ENCODE results near the gene SLC38A5.

The SLC38A5 gene

DNA sequence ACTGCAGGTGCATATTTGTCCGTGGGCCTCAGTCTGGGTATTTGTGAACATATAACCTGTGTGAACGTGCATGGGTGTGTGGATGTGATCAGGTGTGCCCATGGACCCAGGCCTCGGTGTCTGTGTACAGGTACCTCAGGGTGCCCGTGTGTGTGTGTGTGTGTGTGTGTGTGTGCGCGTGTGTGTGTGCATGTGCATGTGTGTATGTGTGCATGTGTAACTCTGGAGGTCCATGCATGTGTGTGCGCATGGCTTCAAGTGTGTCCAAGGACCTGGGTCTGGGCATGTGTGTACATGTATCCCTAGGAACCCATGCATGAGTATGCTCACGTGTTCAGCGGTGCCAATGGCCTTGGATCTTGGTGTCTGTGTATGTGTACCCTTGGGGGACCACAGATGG is 21.7 kb upstream of the SLC38A5 start:
- no peak for DNase-seq (ENCODE audit: low spot score)

DNA sequence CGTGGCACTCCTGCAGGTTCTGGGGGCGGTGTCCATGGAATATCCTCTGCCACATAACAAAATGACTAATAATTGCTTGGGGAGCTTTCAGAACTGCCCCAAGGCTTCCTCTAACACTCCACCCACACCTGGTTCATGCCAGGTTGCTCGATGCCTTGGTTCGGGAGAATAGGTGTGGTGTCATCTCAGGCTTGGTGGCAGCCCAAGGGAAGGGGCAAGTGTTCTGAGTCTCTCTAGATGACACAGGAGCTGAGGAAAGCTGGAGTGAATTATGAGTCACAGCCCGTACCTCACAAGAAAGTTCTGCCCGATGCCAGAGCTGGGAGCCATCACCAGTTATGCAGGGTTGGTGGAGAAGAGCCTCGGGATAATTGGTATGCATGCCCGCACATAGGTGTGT is 20.6 kb upstream of the SLC38A5 start:
- no peak for DNase-seq (ENCODE audit: low spot score)

DNA sequence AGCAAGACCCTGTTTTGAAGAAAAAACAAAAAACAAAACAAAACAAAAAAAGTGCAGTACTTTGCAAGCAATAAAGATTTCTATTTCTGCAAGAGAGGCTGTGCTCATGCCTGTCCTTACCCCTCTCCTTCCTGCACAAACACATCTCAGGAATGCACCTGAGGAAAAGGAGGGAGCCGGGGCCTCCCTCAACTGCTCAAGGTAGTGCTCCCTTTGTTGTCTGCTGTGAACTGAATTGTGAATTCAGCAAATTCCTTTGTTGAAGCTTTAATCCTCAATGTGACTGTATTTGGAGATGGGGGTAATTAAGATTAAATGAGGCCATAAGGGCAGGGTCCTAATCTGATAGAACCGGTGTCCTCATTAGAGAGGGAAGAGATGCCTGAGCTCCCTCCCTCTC is 19.8 kb upstream of the SLC38A5 start:
- no peak for DNase-seq (ENCODE audit: low spot score)

DNA sequence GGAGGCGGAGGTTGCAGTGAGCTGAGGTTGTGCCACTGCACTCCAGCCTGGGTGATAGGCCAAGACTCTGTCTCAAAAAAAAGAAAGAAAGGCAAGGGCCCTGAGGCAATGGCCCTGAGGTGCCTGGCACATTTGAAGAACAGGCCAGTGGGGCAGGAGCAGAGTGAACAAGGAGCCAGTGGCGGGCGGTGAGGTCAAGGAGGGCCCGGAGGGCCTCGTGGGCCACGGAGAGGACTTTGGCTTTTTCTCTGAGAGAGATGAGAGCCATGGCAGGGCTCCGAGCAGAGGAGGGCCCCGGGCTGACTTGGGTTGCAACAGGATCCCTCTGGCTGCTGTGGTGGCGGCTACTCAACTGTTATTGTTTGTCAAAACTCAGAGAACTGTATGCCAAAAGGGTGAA is 19.2 kb upstream of the SLC38A5 start:
- DNase-seq (ENCODE audit: low spot score) = no peak

DNA sequence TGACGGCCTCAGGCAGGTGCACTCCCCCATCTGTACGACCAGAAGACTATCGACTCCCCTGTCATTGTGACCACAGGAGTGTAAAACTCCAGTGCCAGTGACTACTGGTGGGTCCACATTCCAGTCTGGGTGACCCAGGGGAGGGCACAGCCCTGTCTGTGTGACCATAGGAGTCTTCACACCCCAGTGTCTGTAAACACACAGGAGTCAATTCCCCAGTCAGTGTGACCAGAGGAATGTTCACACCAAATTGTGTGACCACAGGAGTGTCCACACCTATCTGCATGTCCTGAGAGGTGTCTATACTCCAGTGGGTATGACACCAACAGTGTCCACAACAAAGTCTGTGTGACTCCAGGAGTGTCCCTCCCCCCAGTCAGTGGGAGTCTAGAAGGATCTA is 18.0 kb upstream of the SLC38A5 start:
- DNase-seq (ENCODE audit: low spot score) = no peak

DNA sequence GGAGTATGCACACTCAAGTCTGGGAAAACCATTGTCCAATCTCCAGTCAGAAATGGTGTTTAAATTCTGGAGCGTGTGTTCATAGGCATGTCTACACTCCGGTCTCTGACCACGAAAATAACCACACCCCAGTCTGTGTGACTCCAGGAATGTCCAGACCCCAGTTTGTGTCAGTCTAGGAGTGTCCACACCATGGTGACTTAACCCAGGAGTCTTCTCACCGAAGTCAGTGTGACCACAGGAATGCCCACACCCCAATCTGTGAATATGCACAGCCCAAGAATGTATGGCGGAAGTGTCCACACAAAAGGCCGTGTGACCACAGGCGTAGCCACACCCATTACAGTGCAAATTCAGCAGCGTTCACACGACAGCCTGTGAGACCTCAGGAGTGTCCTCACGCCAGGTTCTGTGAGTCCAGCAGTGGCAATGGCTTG is 17.3 kb upstream of the SLC38A5 start:
- DNase-seq (ENCODE audit: low spot score) = no peak

DNA sequence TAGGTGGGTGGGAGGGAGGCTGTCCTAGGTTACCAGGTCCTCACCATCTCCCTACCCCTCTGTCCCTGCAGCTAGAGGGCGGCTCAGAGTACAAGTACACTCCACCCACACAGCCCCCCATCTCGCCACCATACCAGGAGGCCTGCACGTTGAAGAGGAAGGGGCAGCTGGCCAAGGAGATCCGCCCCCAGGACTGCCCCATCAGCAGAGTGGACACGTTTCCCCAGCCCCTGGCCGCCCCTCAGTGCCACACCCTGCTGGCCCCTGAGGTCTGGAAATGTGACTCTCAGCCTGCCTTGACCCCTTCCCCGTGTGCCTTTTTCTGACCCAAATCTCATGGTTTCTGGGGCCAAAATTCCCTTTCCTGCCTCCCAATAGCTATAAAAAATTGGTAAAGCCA is 12.5 kb upstream of the SLC38A5 start:
- no peak for DNase-seq (ENCODE audit: low spot score)

DNA sequence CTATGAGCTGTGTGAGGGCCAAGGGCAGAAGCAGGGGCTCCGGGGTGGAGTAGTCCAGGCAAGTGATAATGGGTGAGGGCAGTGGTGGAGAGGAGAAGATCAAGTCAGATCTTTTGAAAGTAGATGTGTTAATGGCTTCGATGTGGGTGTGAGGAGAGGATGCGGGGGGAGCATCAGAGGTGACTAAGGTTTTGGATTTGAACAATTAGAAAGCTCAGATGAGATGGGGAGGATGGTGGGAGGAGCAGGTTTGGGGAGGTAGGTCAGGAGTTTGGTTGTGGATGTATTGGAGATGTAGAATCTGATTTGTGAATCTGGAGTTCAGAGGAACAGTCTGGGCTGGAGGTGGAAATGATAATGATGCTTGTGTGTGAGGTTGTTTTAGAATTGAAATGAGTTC is 10.5 kb upstream of the SLC38A5 start:
- DNase-seq (ENCODE audit: low spot score) = no peak

DNA sequence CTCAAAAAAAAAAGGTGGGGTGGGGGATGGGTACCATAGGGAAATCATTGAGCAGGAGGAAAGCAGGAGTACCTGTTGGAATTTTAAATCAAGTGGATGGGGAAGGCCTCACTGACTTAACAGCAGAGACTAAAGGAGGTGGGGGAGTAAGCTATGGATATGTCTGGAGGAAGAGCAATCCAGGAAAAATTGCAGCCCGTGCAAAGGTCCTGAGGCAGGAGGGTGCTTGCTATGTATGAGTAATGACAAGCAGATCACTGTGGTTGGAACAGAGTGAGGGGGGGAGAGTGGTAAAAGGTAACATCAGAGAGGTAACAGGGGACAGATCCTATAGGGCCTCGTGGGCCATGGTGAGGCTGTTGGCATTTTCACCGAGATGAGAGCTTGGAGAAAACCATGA is 10.1 kb upstream of the SLC38A5 start:
- no peak for DNase-seq (ENCODE audit: low spot score)

DNA sequence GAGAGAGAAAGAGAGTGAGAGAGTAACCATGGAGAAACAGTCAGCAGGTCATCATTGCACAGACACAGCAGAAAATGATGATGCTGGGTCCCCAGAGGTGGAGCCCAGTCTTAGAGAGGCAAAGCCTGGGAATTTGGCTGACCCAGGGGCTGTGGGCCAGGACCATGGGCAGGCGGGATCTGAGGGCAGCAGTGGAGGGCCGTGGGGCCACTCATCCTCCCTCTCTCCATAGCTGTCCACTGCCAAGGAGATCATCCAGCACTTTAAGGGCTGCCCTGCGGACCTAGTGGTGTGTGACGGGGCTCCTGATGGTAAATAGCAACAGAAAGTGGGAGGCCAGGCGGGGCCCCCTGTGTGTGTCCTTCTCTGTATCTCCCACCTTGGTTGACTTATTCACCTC is 8.7 kb upstream of the SLC38A5 start:
- DNase-seq (ENCODE audit: low spot score) = no peak

DNA sequence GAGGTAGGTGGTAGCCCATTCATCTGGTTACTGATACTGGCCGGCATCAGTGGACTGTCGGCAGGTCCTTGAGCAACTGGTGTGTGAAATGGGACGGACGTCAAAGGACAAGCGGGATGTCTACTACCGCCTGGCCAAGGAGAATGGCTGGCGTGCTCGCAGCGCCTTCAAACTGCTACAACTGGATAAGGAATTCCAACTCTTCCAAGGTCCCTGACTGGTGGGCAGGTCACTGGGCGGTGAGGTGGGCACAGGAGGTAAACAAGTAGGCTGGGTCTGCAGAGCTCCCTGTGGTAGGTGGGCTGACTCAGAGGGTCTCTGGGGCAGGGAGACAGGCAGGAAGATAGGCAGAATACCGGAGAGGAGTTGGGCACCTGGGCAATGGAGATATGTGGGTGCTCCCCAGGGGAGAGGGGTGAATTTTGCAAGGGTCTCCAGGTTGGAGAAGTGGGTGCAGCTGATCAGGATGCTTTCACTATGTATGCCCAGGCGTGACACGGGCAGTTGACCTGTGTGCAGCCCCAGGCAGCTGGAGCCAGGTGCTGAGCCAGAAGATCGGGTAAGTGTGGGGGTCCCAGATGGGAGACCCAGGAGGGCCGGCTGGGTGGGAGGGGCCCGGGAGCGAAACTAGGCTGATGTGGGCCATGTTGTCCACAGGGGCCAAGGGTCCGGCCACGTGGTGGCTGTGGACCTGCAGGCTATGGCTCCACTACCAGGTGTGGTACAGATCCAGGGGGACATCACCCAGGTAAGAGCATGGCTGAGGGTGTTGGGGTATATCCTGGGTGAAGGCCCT is 8.1 kb upstream of the SLC38A5 start:
- DNase-seq (ENCODE audit: low spot score) = no peak

DNA sequence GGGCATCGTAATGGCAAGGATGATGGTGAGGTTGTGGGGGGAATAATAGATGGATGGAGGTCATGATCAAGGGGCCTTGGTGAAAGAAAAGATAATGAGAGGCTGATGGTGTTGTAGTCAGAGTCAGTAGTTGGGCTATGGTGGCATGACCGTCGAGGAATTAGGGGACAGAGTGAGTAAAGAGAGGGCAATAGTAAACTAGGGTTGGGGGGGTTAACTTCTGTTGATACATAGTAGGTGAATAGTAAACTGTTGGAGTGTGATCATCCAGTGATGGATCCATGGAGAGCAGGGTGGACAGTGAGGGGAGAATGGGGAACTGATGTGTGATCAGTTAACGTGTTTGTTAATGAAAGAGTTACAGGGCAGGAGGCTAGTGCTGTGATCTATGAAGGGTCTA is 6.9 kb upstream of the SLC38A5 start:
- DNase-seq (ENCODE audit: low spot score) = no peak

DNA sequence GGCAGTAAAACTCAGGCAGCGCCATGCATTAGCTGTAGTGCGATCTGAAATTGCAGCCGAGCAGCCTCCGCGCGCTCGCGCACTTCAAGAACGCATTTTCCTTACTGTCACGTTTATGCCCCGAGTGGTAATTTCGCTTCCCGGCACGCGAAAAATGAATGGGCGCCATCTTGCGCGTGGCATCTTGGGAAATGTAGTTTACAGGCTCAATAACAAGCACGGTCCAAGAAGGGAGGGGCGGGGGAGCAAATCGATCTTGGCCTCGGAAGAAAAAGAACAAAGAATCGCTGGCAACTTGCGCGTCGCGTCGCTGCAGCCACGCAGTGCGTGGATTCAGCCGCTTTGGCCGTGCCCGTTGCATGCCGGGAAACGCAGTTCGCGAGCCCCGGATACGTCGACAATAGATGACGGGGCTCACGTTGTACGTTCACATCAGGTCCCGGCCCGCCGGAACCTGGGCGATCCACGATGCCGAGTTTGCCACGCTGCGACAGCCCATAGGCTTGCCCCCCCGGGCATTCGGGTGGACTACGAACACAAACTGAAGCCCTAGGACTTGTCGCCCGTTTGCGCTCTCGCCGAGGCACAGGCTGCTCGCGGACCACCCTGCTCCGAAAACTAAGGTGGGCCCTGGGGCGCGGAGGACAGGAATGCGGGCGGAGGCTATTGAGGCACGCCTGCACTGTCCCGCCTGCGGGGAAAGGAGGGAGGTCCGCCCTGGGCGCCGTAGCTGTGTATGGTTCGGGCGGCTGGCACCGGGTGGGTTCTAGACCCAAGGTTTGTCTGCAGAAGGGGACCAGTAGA is 5.9 kb upstream of the SLC38A5 start, which contains the start of gene FTSJ1:
Gene FTSJ1, plus strand, starts transcription at position 426 of the 804 bp plus-strand sequence. CDS start 1,849 bp downstream, outside the sequence.
- peak; percentile 67 for DNase-seq (ENCODE audit: low spot score)

DNA sequence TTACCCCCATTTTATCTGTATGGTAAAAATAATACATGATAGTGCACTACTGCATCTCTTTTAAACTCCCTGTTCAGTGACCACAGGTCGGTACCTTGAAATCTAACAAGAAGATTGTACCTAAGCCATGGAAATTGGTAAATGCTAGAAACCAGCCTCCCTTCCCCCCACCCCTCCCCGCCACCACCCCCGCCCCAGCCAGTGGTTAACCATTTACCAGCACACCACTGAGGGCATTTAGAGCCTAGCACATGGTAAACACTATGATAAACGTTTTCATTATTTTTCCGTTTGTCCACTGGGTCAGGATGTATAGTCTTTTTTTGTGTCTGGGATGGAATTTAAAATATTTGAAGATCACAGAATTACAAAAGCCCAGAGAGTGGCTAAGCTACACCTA is 5.2 kb upstream of the SLC38A5 start:
- no peak for DNase-seq (ENCODE audit: low spot score)

DNA sequence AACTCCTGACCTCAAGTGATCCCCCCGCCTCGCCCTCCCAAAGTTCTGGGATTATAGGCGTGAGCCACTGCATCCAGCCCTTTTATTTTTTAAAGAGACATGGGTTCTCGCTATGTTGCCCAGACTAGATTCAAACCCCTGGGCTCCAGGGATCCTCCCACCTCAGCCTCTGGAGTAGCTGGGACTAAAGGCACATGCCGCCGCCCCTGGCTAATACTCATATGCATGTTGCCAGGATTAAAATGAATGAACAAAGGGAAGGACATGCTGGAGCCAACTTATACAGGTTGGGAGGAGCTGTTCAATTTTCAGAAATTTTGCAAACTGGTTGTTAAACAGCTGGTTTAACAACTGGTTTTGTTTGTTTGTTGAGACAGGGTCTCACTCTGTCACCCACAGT is 4.5 kb upstream of the SLC38A5 start:
- DNase-seq (ENCODE audit: low spot score) = no peak

DNA sequence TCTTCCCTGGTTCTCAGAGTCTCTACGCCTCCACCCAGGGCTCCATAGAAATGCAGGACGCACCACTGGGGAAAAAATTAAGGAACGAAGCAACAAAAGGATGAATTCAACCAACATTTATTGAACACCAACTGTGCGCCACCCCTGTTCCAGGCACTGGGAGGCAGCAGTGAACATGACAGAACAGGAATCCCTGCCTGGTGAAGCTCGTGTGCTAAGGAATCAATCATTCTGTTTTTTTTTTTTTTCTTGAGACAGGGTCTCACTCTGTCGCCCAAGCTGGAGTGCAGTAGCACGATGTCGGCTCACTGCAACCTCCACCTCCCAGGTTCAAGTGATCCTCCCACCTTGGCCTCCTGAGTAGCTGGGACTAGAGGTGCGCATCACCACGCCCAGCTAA is 4.1 kb upstream of the SLC38A5 start:
- no peak for DNase-seq (ENCODE audit: low spot score)

DNA sequence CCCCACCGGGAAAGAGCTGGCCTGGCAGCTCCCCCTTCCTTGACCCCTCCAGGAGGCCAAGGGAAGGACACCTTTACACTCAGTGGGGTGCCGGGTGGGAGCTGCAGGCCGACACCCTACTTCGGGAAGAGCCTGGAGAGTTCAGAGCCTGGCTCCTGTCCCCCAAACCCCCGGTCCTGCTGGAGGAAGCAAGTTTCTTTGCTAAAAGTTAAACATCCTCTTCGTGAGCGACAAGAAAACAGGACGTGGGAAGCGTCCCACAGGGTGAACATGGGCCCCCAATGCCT is 3.6 kb upstream of the SLC38A5 start:
- no peak for DNase-seq (ENCODE audit: low spot score)

DNA sequence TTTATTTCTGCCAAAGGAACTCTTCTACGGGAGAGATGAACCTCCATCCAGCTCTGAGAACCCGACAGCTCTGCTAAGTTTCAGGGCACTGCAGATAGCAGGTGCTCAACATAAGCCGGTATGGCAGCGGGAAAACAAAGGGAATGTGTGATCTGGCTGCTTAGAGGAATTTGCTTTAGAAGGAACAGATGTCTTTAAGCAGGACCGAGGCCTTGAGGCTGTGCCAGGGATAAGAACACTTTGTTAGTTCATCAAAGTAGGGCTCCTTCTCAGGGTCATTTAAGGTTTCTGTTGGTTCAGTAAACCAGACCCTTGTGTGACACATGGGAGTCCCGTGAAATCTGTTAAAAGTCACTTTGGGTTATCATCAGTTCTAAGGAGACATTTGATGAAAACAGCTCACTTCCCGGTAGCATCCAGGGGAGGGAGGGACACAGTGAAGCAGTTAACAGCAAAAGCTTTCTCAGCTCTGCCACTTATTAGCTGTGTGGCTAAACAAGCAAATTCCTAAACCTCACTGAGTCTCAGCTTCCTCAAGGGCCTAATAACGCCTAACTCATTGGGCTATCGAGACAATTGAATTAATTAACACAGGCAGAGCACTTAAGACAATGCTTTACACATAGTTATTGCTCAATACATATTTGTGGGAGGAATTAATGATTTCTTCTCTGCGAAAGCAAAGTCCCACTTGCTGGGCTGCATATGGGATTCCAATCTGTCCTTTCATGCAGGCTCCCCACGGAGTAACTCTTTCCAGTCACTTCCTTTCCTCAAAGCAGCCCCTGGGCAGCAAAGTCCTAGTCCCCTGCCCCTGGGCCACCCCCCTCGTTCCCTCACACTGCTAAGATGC is 3.0 kb upstream of the SLC38A5 start:
- DNase-seq (ENCODE audit: low spot score) = no peak

DNA sequence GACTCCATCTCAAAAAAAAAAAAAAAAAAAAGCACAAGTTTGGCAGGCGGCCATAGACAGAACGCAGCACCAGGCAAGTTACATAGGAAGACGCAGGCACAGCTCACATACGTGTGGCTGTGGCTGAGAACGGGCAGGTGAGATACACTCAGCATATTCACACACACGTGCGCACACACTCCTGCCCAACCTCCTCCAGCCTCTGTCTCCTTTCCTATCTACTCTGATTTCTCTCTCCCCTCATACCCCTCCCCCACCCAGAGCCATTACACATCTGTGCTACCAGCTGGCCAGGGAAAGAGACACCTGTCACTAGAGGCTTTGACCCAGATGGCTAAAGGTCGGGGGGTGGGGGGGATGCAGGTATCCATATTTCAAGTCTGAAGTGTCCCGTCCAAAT is 2.2 kb upstream of the SLC38A5 start:
- no peak for DNase-seq (ENCODE audit: low spot score)

DNA sequence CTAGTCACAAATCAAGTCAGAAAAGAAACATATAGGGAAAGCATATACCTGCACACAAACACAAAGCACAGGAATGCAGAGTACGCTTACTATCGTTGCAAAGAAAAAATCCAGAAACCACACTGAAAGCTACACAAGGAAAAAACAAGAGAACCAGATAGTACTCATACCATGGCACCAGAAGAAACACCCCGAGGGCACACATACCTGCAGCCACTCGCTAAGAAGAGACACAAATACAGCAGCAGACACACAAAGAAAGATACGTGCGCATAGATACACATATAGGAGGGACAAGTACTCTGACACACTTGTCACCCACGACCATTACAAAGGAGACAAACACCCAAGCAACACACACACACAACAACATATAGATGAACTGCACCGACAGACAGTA is 1.4 kb upstream of the SLC38A5 start:
- DNase-seq (ENCODE audit: low spot score) = no peak

DNA sequence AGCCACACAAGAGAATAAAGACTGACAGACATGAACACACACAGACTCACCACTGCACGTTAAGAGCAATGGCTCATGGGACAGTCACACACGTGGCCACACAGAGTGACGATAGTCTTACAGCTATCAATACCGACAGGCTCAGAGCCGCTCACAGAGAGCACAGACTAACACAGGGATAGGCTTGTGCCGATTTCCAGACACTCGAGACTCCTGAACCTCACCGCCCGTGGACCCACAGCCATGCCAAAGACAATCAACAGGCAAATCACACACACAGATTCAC is 716 bp upstream of the SLC38A5 start:
- no peak for DNase-seq (ENCODE audit: low spot score)

DNA sequence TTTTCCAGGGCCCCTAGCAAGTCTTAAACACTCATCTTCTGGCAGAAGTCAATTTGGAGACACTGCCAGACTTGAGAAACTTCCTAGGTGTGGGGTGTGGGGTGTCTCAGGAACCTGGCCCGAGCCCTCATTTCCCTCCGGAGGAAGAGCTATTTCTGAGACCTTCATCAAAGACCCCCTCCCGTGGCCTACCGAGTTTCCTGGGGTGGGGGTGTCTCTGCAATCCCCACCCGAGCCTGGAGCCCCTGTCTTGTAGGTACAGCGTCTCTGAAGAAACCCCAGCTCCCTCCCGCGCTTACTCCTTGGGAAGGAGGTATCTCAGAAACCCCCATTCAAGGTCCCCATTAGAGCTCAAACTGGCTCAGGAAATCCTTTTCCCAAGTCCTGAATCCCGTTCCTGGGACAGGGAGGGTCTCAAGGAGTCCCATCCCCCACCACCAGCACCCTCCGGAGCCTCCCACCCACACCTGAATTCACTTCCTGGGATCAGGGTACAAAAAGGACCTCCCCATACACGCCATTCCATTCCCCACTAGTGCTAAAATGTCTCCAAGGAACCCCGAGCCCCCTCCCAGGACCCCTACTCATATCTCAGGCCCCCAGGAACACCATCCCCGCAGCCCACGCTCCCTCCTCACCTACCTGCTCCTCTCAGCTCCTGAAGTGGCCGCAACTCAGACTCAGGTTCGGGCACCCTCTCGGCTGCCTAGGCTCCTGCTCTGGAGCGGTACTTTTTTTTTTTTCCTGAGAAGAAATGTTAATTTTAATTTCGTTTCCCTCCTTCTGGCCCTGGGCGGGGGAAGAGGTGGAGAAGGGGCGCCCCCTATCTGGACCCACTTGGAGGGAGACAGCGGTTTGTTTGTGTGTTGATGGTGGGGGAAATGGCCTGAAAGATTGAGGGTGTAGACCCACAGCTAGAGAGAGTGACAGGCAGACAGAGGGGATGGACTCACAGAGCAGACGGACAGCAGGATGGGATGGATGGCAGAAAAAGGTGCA is 1.1 kb downstream of the SLC38A5 start:
- DNase-seq (ENCODE audit: low spot score) = no peak
